Tibial artery (tissue), 4 donors: Measurements from ENCODE around the gene SLC34A1.

Experiments
- DNase-seq, 2 donors: peaks; one replicate each; pipeline ENCODE4 v3.0.0-alpha.2; 2019
- H3K27ac ChIP-seq, 2 donors: fragments of 200-600 bp; sonication (generic) in 1 of 2; 1 replicate in 1 of 2; 2 replicates in 1 of 2; pipeline ENCODE4 v1.5.1; 2018 to 2019; ENCODE audit warnings: mild to moderate bottlenecking in 1 of 2
- H3K27me3 ChIP-seq, 2 donors: fragments of 200-600 bp; sonication (generic) in 1 of 2; one replicate each; pipeline versions ENCODE4 v1.5.1 to v1.6.0; 2016 to 2019
- H3K36me3 ChIP-seq, 3 donors: fragments of 200-600 bp; sonication (generic) in 2 of 3; one replicate each; pipeline ENCODE4 v1.5.1; 2016 to 2019; ENCODE audit warnings: mild to moderate bottlenecking in 2 of 3
- H3K4me1 ChIP-seq, 4 donors: fragments of 200-600 bp; sonication (generic) in 2 of 4; 1 replicate in 3 of 4; 2 replicates in 1 of 4; pipeline ENCODE4 v1.5.1; 2016 to 2019
- H3K4me3 ChIP-seq, 2 donors: fragments of 200-600 bp; sonication (generic) in 1 of 2; 1 replicate in 1 of 2; 2 replicates in 1 of 2; pipeline ENCODE4 v1.5.1; 2018 to 2019; ENCODE audit warnings: mild to moderate bottlenecking in 2 of 2
- H3K9me3 ChIP-seq, 3 donors: fragments of 200-600 bp; sonication (generic) in 1 of 3; one replicate each; pipeline ENCODE4 v1.5.1; 2016 to 2019
- CTCF ChIP-seq, 2 experiments: fragments of 200-600 bp in 1 of 2; fragments of 450-650 bp in 1 of 2; IDR thresholded peaks; one replicate each; pipeline ENCODE4 v1.5.1; 2017 to 2019; ENCODE audit warnings: antibody characterized with exemption in 2 of 2, mild to moderate bottlenecking in 1 of 2, moderate library complexity in 1 of 2
- intact Hi-C: fragments of 100-400 bp; cut with DNase I; formaldehyde crosslinking; loops from one replicate; pipeline ENCODE4 v1.15.0; 2023; ENCODE audit warnings: low total_unique reads

SLC34A1 gene

GRCh38 chr5:177364159-177364962, 19.9 kb upstream of the SLC34A1 start:
- H3K9me3 ChIP-seq = no peaks in the 10 kb centered on the region
- no peak for DNase-seq
- H3K4me3 ChIP-seq = no peak overlapping the region
- no peak overlapping the region for H3K27ac ChIP-seq
- H3K27me3 ChIP-seq = peaks cover 0 to 3% of the 10 kb centered on the region in 2 donors
- no peak for TF ChIP-seq CTCF (IDR thresholded peaks at IDR 0.05)
- intact Hi-C loops = no loop called here
- H3K4me1 ChIP-seq = peaks cover 0 to 35% (median 28%) of the 10 kb centered on the region in 4 donors
- no peaks in the 10 kb centered on the region for H3K36me3 ChIP-seq

- no peak for DNase-seq
- peak overlapping the region; percentile 53 to 68 for H3K4me3 ChIP-seq
- intact Hi-C loops = no loop called here
- peak overlapping the region; percentile 88 to 89 for H3K27ac ChIP-seq
- peaks cover 0 to 42% (median 31%) of the 10 kb centered on the region in 4 donors for H3K4me1 ChIP-seq
- H3K36me3 ChIP-seq = no peaks in the 10 kb centered on the region
- TF ChIP-seq CTCF (IDR thresholded peaks at IDR 0.05) = no peak
- H3K9me3 ChIP-seq = no peaks in the 10 kb centered on the region
- no peaks in the 10 kb centered on the region for H3K27me3 ChIP-seq
Observed at GRCh38 chr5:177365845-177366527, 18.2 kb upstream of the SLC34A1 start.

- peak; percentile 86 to 95 for DNase-seq
- H3K9me3 ChIP-seq = no peaks in the 10 kb centered on the region
- peaks cover 0 to 2% of the 10 kb centered on the region in 2 donors for H3K27me3 ChIP-seq
- H3K4me3 ChIP-seq = peak overlapping the region; percentile 53 to 68
- peak overlapping the region; percentile 88 to 89 for H3K27ac ChIP-seq
- no peak for TF ChIP-seq CTCF (IDR thresholded peaks at IDR 0.05)
- H3K36me3 ChIP-seq = no peaks in the 10 kb centered on the region
- peaks cover 0 to 48% (median 34%) of the 10 kb centered on the region in 4 donors for H3K4me1 ChIP-seq
- intact Hi-C loops = no loop called here
Observed at GRCh38 chr5:177366528-177367322, 17.5 kb upstream of the SLC34A1 start.

- H3K9me3 ChIP-seq = no peaks in the 10 kb centered on the region
- peaks cover 0 to 48% (median 34%) of the 10 kb centered on the region in 4 donors for H3K4me1 ChIP-seq
- no peak for DNase-seq
- no peak for TF ChIP-seq CTCF (IDR thresholded peaks at IDR 0.05)
- H3K27me3 ChIP-seq = peaks cover 0 to 6% of the 10 kb centered on the region in 2 donors
- peak overlapping the region; percentile 53 to 68 for H3K4me3 ChIP-seq
- peak overlapping the region; percentile 88 to 89 for H3K27ac ChIP-seq
- intact Hi-C loops = no loop called here
- peaks cover 0 to 4% (median 0%) of the 10 kb centered on the region in 3 donors for H3K36me3 ChIP-seq
Observed at GRCh38 chr5:177367323-177367848, 16.8 kb upstream of the SLC34A1 start.
